ENCODE data around the gene APBA2.

DNA sequence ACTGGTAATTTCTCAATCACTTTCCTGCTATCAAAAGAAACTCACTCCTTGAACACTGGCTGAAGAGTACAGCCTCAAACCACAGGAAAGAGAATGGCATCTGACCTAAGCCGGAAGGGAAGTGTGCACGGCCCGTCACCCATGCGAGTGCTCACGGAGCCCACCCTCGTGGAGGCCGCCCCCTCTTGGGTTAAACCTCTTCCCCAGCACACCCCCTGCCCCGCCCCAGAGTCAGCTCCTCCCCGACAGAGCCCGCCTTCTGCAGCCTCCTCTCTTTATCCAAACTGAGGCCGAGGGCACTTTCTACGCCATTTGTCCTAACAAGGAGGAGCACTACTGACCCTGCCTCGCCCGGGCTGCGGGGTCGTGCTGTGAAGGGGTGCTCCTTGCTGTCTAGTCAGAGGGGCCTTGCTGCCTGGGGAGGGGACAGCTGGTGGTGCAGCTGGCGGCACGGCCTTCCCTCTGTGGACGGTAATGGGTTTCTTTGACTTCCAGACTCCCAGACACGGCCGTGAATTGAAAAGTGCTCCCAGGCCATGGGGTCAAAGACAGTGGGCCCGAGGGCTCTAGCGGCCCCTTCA lies 246.2 kb downstream of the APBA2 start:
- TF ChIP-seq GATA3 (IDR thresholded peaks at IDR 0.05; ENCODE audit: low read depth, low read length): no peak
- TF ChIP-seq GATA2 (IDR thresholded peaks at IDR 0.05; ENCODE audit: low read depth, low read length): no peak

All from SH-SY5Y (cell line).